ENCODE results near the gene HSPD1. TPM values are rescaled to one million over a fixed set of nuclear protein-coding genes. Genes with fewer than 3 reads are reported as not detected.

The HSPD1 gene
- total RNA-seq, 1 donor from 2014 or later, result 152 TPM

DNA sequence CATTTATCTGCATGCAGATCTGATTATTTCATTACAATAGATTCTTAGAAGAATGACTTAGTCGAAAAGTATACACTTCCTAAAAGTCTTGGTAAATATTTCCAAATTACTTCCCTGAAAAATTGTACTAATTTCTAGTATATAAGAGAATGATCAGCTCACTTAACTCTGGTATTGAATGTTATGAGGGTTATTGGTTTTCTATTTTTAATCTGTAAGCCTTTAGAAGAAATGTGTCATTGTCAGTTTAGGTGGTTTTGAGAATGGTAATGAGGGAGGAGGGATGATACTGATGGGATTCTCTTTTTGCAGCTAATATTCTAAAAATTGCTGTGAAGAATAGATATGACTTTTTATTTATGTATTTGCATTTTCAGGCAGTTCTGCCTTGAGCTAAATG, 40.1 kb upstream of the HSPD1 start:
- Mint-ChIP-seq H3K36me3 (ENCODE audit: low read depth) (peaks cover 21% of the 10 kb centered on the region), H3K4me1 (ENCODE audit: low read depth) (peaks cover 17% of the 10 kb centered on the region), H3K27me3 (ENCODE audit: low read depth) (no peaks in the 10 kb centered on the region), H3K4me3 (ENCODE audit: unreplicated experiment) (no peak overlapping the region), H3K9me3 (ENCODE audit: low read depth) (no peaks in the 10 kb centered on the region), H3K27ac (ENCODE audit: unreplicated experiment) (no peak overlapping the region)
- no peak for DNase-seq (ENCODE audit: low spot score)
- TF ChIP-seq, protein P1, sequence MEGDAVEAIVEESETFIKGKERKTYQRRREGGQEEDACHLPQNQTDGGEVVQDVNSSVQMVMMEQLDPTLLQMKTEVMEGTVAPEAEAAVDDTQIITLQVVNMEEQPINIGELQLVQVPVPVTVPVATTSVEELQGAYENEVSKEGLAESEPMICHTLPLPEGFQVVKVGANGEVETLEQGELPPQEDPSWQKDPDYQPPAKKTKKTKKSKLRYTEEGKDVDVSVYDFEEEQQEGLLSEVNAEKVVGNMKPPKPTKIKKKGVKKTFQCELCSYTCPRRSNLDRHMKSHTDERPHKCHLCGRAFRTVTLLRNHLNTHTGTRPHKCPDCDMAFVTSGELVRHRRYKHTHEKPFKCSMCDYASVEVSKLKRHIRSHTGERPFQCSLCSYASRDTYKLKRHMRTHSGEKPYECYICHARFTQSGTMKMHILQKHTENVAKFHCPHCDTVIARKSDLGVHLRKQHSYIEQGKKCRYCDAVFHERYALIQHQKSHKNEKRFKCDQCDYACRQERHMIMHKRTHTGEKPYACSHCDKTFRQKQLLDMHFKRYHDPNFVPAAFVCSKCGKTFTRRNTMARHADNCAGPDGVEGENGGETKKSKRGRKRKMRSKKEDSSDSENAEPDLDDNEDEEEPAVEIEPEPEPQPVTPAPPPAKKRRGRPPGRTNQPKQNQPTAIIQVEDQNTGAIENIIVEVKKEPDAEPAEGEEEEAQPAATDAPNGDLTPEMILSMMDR (IDR thresholded peaks at IDR 0.05), result no peak

DNA sequence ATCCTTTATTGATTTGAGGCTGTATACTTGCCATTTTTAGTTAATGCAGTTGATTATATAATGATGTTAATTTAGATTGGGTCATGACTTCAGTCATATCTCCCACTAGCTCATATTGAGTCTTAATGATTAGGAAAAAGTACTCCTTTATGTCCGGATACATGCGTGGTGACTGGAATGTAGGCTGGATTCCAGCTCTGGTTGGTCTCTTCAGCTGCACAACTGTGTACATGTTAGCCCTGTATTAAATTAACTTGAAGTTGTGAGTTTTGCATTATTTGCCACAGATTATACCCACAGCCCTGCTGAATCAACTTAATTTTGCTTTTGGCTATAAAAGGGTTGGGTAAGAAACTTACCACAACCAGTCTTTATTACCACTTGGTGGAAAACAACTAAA, 38.8 kb upstream of the HSPD1 start:
- H3K27ac Mint-ChIP-seq (ENCODE audit: unreplicated experiment), result no peak overlapping the region
- TF ChIP-seq, protein P1 (IDR thresholded peaks at IDR 0.05), result no peak
- H3K4me3 Mint-ChIP-seq (ENCODE audit: unreplicated experiment), result no peak overlapping the region
- H3K9me3 Mint-ChIP-seq (ENCODE audit: low read depth), result no peaks in the 10 kb centered on the region
- peaks cover 25% of the 10 kb centered on the region for H3K4me1 Mint-ChIP-seq (ENCODE audit: low read depth)
- no peak for DNase-seq (ENCODE audit: low spot score)
- H3K36me3 Mint-ChIP-seq (ENCODE audit: low read depth), result peaks cover 22% of the 10 kb centered on the region
- H3K27me3 Mint-ChIP-seq (ENCODE audit: low read depth), result no peaks in the 10 kb centered on the region

- H3K4me3 Mint-ChIP-seq (ENCODE audit: unreplicated experiment), result peak overlapping the region; percentile 89
- peak overlapping the region; percentile 88 for H3K27ac Mint-ChIP-seq (ENCODE audit: unreplicated experiment)
- DNase-seq (ENCODE audit: low spot score), result no peak
- H3K36me3 Mint-ChIP-seq (ENCODE audit: low read depth), result peaks cover 4% of the 10 kb centered on the region
- H3K27me3 Mint-ChIP-seq (ENCODE audit: low read depth), result no peaks in the 10 kb centered on the region
- TF ChIP-seq, protein P1 (IDR thresholded peaks at IDR 0.05), result no peak
- no peaks in the 10 kb centered on the region for H3K9me3 Mint-ChIP-seq (ENCODE audit: low read depth)
- H3K4me1 Mint-ChIP-seq (ENCODE audit: low read depth), result peaks cover 43% of the 10 kb centered on the region
These were observed 17.5 kb upstream of the HSPD1 start for GRCh38 chr2:197517150-197517549.

GRCh38 chr2:197516393-197516761, 16.7 kb upstream of the HSPD1 start:
- no peaks in the 10 kb centered on the region for H3K27me3 Mint-ChIP-seq (ENCODE audit: low read depth)
- H3K27ac Mint-ChIP-seq (ENCODE audit: unreplicated experiment), result peak overlapping the region; percentile 88
- peak overlapping the region; percentile 89 for H3K4me3 Mint-ChIP-seq (ENCODE audit: unreplicated experiment)
- no peak for DNase-seq (ENCODE audit: low spot score)
- H3K36me3 Mint-ChIP-seq (ENCODE audit: low read depth), result peaks cover 4% of the 10 kb centered on the region
- TF ChIP-seq, protein P1 (IDR thresholded peaks at IDR 0.05), result no peak
- no peaks in the 10 kb centered on the region for H3K9me3 Mint-ChIP-seq (ENCODE audit: low read depth)
- H3K4me1 Mint-ChIP-seq (ENCODE audit: low read depth), result peaks cover 43% of the 10 kb centered on the region

DNA sequence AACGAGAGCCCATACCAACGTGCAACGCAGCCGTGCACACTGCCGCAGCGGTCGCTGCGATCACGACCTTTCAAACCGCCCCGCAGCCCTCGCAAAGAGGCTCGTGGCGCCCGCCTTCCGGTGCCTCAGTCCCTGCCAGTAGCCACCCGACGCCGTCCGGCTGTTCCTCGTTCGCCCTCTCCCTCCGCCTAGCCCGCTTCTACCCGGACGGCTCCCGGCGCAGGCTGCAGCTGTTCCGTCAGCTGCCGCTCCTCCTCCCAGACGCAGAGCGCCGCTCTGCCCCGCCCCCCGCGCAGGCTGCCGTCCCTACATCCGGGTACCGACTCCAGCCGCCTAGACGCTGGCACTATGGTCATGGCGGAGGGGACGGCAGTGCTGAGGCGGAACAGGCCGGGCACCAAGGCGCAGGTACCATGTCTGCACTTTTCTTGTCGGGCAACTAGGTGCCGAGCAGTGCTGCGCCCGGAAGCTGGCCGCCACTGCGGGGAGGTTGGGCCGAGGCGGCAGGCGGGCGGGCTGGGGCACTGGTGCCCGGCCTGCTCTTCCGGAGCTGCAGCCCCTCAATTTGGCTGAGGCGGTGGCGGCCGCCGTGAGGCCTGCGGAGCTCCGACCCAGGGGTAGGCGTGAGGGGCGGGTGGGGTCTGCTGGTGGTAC, 16.2 kb upstream of the HSPD1 start, which contains the start of gene MOB4:
MOB4 (plus strand) TSS at position 328 of the 654 bp plus-strand sequence; CDS start at position 349, 21 bp downstream.
- H3K27ac Mint-ChIP-seq (ENCODE audit: unreplicated experiment), result peak within 1 kb of the TSS; percentile 96
- DNase-seq (ENCODE audit: low spot score), result peak; percentile 98
- H3K27me3 Mint-ChIP-seq (ENCODE audit: low read depth), result no peaks in the 10 kb centered on the region
- no peaks in the 10 kb centered on the region for H3K9me3 Mint-ChIP-seq (ENCODE audit: low read depth)
- TF ChIP-seq, protein P1 (IDR thresholded peaks at IDR 0.05), result peak; percentile 18
- H3K4me1 Mint-ChIP-seq (ENCODE audit: low read depth), result peaks cover 43% of the 10 kb centered on the region
- H3K4me3 Mint-ChIP-seq (ENCODE audit: unreplicated experiment), result peak within 1 kb of the TSS; percentile 89
- peaks cover under 1% of the 10 kb centered on the region for H3K36me3 Mint-ChIP-seq (ENCODE audit: low read depth)

All from chondrocyte (in vitro differentiated cells).